Measurements from ENCODE around the gene AP1S1.
"Not testable (repeated sequence)": the region's sequence is repeated elsewhere in the genome, so short reads cannot be mapped to it uniquely, and the experiment has no call there.

Gene AP1S1

DNA sequence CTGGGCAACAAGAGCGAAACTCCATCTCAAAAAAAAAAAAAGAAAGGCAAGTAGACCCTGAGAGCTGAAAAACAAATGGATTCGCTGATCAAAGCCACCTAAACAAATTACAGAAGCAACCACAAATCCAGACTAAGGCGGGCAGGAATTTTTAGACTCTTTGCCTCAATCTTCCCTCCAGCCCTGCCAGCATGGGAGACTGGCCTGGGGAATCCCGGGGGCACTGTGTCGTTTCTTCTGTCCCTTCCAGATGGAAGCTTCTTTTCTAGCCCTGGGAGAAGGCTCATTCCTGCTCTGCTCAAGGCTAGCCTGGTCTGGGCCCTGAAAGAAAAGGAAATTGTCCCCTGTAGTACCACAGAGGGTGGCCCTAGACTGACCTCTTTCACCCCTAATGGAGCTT, 43.0 kb upstream of the AP1S1 start:
- TF ChIP-seq, protein P1, sequence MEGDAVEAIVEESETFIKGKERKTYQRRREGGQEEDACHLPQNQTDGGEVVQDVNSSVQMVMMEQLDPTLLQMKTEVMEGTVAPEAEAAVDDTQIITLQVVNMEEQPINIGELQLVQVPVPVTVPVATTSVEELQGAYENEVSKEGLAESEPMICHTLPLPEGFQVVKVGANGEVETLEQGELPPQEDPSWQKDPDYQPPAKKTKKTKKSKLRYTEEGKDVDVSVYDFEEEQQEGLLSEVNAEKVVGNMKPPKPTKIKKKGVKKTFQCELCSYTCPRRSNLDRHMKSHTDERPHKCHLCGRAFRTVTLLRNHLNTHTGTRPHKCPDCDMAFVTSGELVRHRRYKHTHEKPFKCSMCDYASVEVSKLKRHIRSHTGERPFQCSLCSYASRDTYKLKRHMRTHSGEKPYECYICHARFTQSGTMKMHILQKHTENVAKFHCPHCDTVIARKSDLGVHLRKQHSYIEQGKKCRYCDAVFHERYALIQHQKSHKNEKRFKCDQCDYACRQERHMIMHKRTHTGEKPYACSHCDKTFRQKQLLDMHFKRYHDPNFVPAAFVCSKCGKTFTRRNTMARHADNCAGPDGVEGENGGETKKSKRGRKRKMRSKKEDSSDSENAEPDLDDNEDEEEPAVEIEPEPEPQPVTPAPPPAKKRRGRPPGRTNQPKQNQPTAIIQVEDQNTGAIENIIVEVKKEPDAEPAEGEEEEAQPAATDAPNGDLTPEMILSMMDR (IDR thresholded peaks at IDR 0.05; ENCODE audit: low read depth, low read length, missing control alignments) = no peak
- DNase-seq (ENCODE audit: low read depth) = no peak

DNA sequence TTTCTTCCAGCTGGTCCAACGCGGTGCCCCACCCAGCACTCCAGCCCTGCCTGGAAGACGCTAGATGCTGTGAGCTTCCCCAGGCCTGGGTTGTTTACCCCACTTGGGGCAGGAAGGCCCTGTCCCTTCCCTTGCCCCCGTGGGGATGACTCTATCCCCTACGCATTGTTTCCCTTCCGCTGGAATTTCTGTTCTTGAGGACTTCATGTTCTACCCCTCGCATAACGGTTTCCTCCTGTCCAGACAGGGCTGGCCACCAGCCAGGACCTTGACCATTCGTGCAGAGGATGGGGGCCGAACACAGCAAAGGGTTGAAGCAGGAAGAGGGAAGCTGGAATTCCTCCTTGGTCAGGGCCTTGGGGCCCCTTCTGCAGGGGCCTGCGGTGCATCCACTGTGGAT, 42.0 kb upstream of the AP1S1 start:
- no peak overlapping the region for H3K4me3 ChIP-seq (ENCODE audit: low read depth, low read length)
- DNase-seq (ENCODE audit: low read depth) = no peak
- TF ChIP-seq, protein P1 (IDR thresholded peaks at IDR 0.05; ENCODE audit: low read depth, low read length, missing control alignments) = no peak

More for the DNA sequence above, 43.0 kb upstream of the AP1S1 start:
- H3K4me3 ChIP-seq (ENCODE audit: low read depth, low read length) = no peak overlapping the region

DNA sequence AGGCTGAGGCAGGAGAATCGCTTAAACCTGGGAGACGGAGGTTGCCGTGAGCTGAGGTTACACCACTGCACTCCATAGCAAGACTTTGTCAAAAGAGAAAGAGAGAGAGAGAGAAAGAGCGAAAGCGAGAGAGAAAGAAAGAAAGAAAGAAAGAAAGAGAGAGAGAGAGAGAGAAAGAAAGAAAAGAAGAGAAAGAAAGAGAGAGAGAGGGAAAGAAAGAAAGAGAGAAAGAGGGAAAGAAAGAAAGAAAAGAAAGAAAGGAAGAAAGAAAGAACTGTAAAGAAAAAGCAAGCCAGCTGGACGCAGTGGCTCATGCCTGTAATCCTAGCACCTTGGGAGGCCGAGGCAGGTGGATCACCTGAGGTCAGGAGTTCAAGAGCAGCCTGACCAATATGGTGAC, 41.1 kb upstream of the AP1S1 start:
- not testable (repeated sequence) for DNase-seq (ENCODE audit: low read depth); H3K4me3 ChIP-seq (ENCODE audit: low read depth, low read length)

DNA sequence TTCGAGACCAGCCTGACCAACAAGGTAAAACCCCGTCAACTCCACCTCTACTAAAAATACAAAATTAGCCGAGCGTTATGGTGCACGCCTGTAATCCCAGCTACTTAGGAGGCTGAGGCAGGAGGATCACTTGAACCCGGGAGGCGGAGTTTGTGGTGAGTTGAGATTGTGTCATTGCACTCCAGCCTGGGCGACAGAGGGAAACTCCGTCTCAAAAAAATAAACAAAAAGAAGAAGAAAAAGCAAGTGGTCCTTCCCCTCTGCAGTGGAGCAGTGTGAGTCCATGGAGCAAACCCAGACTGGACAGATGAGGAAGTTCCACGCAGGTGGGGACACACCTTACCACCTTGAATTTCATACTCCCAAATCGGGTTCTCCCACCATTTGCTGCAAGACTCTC, 40.4 kb upstream of the AP1S1 start:
- TF ChIP-seq, protein P1 (IDR thresholded peaks at IDR 0.05; ENCODE audit: low read depth, low read length, missing control alignments) = no peak
- DNase-seq (ENCODE audit: low read depth) = no peak
- H3K4me3 ChIP-seq (ENCODE audit: low read depth, low read length) = no peak overlapping the region

DNA sequence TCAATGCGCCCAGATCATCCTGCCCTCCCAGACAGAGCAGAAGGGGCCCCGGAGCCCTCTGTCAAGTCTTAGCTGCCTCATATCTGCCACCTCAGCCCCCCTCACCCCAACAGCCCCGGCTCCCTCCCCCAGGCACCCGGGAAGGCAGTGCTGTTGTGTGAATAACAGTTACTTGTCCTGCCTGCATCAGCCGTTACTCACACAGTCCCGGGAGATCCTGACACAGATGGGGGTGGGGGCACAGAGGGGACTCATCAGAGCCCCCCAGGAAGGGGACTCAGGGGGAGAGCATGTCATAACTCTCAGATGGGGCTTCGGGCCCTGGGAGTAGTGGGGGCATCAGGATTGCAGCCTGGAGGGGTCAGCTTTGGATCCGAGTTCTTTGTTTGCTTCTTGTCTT, 39.8 kb upstream of the AP1S1 start:
- no peak for DNase-seq (ENCODE audit: low read depth)
- no peak overlapping the region for H3K4me3 ChIP-seq (ENCODE audit: low read depth, low read length)
- TF ChIP-seq, protein P1 (IDR thresholded peaks at IDR 0.05; ENCODE audit: low read depth, low read length, missing control alignments) = no peak

DNA sequence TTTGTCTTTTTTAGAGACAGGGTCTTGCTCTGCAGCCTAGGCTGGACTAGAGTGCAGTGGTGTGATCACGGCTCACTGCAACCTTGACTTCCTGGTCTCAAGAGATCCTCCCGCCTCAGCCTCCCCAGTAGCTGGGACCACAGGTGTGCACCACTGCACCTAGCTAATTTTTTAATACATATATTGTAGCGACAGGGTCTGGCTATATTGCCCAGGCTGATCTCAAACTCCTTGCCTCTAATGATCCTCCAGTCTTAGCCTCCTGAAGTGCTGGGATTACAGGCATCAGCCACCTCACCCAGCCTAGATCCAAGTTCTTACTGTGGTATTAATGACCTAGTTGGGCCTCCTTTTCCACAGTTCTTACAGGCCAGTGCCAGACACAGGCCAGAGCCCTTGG, 39.1 kb upstream of the AP1S1 start:
- DNase-seq (ENCODE audit: low read depth) = no peak
- H3K4me3 ChIP-seq (ENCODE audit: low read depth, low read length) = no peak overlapping the region
- TF ChIP-seq, protein P1 (IDR thresholded peaks at IDR 0.05; ENCODE audit: low read depth, low read length, missing control alignments) = no peak

DNA sequence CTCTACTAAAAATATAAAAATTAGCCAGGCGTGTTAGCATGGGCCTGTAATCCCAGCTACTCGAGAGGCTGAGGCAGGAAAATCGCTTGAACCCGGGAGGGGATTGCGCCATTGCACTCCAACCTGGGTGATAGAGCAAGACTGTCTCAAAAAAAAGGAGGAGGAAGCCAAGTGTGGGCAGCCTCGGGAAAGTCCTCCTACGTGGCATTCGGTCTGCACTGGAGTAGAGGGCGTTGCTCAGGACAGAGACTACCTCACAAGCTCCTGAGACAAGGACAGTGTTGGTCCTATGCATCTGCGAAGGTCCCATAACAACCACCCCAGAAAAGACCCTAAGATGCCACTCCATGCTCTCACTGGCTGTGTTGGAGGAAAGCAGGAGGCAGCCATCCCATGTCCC, 37.4 kb upstream of the AP1S1 start:
- DNase-seq (ENCODE audit: low read depth) = no peak
- TF ChIP-seq, protein P1 (IDR thresholded peaks at IDR 0.05; ENCODE audit: low read depth, low read length, missing control alignments) = no peak
- no peak overlapping the region for H3K4me3 ChIP-seq (ENCODE audit: low read depth, low read length)

DNA sequence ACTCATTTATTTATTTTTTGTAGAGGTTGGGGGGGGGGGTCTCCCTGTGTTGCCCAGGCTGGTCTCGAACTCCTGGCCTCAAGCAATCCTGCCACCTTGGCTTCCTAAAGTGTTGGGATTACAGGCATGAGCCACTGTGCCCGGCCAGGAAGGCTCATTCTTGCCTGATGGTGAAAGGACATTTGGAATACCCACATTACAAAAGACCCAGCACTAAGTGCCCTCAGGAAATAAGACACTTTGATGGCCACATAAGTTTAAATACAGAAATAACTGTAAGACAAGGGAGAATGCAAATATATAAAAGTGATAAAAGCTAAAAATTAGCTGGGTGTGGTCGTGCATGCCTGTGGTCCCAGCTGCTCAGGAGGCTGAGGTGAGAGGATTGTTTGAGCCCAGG, 35.4 kb upstream of the AP1S1 start:
- TF ChIP-seq, protein P1 (IDR thresholded peaks at IDR 0.05; ENCODE audit: low read depth, low read length, missing control alignments) = no peak
- H3K4me3 ChIP-seq (ENCODE audit: low read depth, low read length) = no peak overlapping the region
- no peak for DNase-seq (ENCODE audit: low read depth)
